ENCODE results near the gene OR2C3.

DNA sequence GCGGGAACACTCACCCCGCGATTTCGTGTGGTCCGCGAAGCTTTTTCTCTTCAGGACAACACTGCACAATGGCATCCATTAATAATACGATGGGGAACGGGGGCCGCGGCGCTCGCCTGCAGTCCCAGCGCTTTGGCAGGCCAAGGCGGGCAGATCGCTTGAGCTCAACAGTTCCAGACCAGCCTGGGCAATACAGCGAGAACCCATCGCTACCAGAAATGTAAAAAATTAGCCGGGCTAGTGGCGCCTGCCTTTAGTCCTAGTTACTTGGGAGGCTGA, 17.7 kb downstream of the OR2C3 start:
- TF ChIP-seq, protein P1, sequence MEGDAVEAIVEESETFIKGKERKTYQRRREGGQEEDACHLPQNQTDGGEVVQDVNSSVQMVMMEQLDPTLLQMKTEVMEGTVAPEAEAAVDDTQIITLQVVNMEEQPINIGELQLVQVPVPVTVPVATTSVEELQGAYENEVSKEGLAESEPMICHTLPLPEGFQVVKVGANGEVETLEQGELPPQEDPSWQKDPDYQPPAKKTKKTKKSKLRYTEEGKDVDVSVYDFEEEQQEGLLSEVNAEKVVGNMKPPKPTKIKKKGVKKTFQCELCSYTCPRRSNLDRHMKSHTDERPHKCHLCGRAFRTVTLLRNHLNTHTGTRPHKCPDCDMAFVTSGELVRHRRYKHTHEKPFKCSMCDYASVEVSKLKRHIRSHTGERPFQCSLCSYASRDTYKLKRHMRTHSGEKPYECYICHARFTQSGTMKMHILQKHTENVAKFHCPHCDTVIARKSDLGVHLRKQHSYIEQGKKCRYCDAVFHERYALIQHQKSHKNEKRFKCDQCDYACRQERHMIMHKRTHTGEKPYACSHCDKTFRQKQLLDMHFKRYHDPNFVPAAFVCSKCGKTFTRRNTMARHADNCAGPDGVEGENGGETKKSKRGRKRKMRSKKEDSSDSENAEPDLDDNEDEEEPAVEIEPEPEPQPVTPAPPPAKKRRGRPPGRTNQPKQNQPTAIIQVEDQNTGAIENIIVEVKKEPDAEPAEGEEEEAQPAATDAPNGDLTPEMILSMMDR (IDR thresholded peaks at IDR 0.05), result no peak
- TF ChIP-seq POLR2A (IDR thresholded peaks at IDR 0.05; ENCODE audit: low read depth), result no peak
- TF ChIP-seq EP300 (IDR thresholded peaks at IDR 0.05), result no peak
- TF ChIP-seq POLR2AphosphoS5 (IDR thresholded peaks at IDR 0.05), result no peak

All from esophagus muscularis mucosa (tissue), 4 donors.